Coronary artery (tissue), 2 donors: ENCODE results near the gene RIPPLY3.

ENCODE experiments used
- DNase-seq: peaks from one replicate; pipeline ENCODE4 v3.0.0-alpha.2; 2017; ENCODE audit warnings: low spot score
- H3K27ac ChIP-seq, 2 donors: fragments of 200-600 bp; sonication (generic); one replicate each; pipeline ENCODE4 v1.5.1; 2016 to 2019
- H3K4me3 ChIP-seq: fragments of 200-600 bp; sonication (generic); 2 replicates; pipeline ENCODE4 v1.5.1; 2016; ENCODE audit warnings: mild to moderate bottlenecking, moderate library complexity
- TF ChIP-seq, protein P1 (sequence below): fragments of 200-600 bp; sonication (generic); IDR thresholded peaks from one replicate; pipeline ENCODE4 v1.5.1; 2019; ENCODE audit warnings: antibody characterized with exemption

RIPPLY3 gene

DNA sequence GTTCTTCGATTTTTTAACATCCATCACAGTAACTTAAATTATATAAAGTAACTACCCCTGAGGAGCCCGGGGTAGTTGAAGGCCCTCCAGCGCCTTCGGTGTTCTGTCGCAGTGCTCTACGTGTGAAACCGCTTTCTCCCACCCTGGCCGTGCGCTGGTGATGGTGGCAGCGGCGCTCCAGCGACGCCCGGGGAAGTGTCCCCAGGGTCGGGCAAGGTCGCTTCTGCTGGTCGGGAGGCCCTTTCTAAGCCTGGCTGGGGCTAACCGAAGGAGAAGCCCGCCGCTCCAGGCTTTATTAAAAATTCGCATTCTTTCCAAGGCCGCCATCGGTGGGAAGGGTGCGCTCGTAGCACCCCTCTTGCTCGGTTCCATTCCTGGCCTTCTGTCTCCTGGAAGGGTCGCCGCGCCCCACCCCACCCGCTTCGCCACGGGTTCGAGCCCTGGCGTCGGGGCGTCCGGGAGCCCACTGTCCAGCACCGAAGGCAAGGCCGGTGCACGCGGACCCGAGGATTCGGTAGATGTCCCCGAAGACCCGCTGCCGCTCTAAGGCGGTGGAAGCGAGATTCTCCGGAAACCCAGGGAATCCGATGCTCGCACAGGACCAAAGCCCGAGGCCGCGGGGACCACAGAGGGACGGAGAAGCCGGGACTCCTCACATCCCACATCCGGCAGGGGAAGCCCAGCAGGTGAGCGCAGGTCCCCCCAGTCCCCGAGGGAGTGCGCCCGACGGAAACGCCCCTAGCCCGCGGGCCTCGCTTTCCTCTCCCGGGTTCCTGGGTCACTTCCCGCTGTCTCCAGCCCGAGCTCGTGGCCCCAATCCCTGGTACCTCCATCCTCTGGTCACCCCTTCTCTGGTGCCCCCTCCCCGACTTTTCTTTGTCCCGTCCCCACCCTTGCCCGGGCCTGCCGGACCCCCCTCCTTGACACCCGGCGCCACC, 685 bp upstream of the RIPPLY3 start:
- H3K27ac ChIP-seq, result no peak overlapping the region
- H3K4me3 ChIP-seq, result peak overlapping the region; percentile 70
- peak; percentile 28 for DNase-seq
- TF ChIP-seq, protein P1, sequence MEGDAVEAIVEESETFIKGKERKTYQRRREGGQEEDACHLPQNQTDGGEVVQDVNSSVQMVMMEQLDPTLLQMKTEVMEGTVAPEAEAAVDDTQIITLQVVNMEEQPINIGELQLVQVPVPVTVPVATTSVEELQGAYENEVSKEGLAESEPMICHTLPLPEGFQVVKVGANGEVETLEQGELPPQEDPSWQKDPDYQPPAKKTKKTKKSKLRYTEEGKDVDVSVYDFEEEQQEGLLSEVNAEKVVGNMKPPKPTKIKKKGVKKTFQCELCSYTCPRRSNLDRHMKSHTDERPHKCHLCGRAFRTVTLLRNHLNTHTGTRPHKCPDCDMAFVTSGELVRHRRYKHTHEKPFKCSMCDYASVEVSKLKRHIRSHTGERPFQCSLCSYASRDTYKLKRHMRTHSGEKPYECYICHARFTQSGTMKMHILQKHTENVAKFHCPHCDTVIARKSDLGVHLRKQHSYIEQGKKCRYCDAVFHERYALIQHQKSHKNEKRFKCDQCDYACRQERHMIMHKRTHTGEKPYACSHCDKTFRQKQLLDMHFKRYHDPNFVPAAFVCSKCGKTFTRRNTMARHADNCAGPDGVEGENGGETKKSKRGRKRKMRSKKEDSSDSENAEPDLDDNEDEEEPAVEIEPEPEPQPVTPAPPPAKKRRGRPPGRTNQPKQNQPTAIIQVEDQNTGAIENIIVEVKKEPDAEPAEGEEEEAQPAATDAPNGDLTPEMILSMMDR, result no peak

- Histone ChIP-seq H3K27ac (no peak overlapping the region), H3K4me3 (no peak overlapping the region)
- DNase-seq, result no peak
- TF ChIP-seq, protein P1, result no peak
These were observed 2.2 kb downstream of the RIPPLY3 start for GRCh38 chr21:37008724-37009123.

DNA sequence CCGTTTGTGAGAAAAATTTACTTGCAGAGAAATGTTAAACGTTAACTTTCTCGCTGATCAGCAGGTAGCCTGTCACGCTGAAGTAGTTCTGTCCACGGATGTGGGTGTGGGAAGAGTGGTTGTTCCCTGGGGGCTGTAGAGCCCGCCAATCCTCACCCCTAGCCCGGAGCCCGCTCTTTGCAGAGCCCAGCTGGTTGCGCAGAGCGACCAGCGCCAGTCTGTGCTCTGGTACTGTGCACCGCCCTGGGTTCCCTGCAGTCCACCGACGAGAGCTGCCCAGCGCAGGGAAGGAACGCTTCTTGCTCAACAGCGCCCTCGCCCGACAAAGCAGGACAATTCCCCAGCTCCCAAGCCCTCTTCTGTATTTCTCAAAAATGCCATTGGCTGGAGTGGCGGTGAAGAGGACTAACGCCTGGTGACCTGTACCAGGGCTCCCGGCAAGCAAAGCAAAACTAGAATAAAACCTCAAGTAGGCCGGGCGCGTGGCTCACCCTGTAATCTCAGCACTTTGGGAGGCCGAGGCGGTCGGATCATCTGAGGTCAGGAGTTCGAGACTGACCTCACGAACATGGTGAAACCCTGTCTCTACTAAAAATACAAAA, 3.3 kb downstream of the RIPPLY3 start:
- no peak overlapping the region for H3K27ac ChIP-seq
- TF ChIP-seq, protein P1, result peak; percentile 54

GRCh38 chr21:37017951-37018679, 11.6 kb downstream of the RIPPLY3 start:
- Histone ChIP-seq H3K27ac (no peak overlapping the region), H3K4me3 (no peak overlapping the region)
- DNase-seq, result no peak
- TF ChIP-seq, protein P1, result no peak

More for the DNA sequence above, 3.3 kb downstream of the RIPPLY3 start:
- DNase-seq, result peak; percentile 83
- H3K4me3 ChIP-seq, result peak overlapping the region; percentile 18

GRCh38 chr21:37026499-37026898, 20.0 kb downstream of the RIPPLY3 start:
- H3K27ac ChIP-seq, result no peak overlapping the region

GRCh38 chr21:37028570-37028969, 22.1 kb downstream of the RIPPLY3 start:
- TF ChIP-seq, protein P1, result no peak
- no peak overlapping the region for H3K4me3 ChIP-seq
- no peak overlapping the region for H3K27ac ChIP-seq
- DNase-seq, result no peak

More at GRCh38 chr21:37026499-37026898, 20.0 kb downstream of the RIPPLY3 start:
- DNase-seq, result no peak
- no peak overlapping the region for H3K4me3 ChIP-seq
- TF ChIP-seq, protein P1, result no peak
